ENCODE data around the gene CD52.

The CD52 gene

DNA sequence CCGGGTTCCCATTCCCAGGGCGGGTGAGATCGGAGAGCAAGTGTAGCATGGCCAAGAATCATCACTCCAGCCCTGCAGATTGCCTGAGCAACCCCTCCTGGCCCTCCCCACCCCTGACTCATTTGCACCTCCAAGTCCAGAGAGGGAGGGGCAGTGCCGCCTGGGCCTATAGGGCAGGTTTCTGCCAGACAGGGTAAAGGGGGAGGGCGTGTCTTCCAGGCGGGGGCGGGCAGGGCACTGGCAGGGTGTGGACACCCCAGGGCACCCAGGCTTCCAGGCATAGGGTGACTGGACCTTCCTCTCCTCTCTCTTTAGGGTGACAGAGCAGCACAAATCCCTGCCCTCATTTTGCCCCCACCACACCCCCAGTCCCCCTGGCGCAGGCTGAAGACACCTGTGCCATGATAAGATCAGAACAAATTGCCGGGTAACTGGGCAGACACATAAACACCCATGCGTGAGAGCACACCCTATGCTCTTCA lies 39.4 kb downstream of the CD52 start:
- DNase-seq, result no peak

DNA sequence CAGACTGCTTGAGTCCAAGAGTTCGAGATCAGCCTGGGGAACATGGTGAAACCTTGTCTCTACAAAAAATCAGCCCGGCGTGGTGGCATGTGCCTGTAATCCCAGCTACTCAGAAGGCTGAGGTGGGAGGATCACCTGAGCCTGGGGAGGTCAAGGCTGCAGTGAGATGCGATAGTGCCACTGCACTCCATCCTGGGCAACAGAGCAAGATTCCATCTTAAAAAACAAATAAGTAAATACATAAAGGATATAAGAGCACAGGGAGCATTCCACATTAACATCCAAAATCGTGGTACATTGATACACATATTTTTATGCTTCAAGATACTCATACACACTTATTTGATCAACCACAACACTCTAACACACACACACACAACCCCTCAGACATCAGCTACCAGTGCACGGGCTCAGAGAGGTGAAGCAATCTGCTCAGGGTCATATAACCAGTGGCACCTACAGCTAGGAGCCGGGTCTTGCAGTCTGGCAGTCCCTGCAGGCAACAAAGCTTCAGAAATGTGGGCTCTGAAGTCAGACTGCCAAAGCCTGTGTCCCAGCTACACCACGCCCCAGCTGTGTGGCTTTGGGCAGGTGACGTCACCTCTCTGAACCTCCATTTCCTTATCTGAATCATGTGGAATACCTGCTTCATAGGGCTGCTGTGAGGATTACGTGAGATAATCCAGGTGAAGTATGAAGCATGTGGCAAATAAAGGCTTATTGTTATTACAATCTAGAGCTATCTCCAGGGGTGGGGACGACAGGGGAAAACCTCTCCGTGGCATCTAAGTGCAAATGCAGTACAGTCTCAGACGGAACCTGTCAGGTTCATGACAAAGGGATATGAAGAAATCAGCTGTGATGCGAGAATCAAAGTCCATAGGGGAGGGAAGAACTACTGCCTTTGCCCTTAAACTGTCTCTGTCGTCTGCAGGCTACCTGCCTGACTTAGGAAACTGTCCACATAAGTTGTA lies 40.9 kb downstream of the CD52 start:
- peak; percentile 70 for DNase-seq

DNA sequence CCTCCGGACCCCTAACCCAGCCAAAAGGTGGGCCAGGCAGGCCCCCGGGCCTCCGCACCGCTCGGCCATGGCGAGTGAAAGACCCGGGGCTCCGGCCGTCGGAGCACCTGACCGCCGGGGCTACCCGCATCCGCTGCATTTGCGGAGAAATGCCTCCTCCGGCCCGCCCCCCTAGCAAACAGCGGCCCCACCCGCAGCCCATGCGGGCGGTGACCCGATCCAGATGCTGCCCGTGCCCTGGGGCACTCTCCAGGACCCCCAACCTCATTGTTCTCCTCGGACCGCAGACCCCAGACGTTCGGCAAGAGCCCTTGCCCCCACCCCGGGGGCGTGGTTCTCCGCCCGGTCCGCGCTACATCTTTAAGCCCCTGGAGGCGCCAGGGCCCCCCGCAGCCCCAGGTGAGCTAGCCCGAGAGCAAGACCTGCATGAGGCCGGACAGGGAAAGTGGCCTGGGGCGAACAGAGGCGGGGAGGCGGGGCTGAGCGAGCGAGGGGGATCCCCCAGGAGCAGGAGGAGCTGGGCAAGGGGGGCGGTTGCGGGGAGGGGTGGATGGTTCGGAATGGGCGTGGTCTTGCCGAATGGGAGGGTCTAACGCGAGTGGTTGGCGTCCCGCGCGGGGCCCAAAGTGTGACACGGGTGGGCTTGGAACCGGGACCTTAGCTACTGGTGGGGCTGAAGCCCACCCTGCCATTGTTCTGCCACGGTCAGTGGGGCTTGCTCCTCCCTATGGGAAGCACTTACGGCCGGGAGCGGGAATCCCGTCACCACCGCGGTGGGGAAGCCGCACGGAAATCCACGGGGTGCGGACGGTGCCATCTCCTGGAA lies 42.4 kb downstream of the CD52 start:
- DNase-seq, result peak; percentile 62

DNA sequence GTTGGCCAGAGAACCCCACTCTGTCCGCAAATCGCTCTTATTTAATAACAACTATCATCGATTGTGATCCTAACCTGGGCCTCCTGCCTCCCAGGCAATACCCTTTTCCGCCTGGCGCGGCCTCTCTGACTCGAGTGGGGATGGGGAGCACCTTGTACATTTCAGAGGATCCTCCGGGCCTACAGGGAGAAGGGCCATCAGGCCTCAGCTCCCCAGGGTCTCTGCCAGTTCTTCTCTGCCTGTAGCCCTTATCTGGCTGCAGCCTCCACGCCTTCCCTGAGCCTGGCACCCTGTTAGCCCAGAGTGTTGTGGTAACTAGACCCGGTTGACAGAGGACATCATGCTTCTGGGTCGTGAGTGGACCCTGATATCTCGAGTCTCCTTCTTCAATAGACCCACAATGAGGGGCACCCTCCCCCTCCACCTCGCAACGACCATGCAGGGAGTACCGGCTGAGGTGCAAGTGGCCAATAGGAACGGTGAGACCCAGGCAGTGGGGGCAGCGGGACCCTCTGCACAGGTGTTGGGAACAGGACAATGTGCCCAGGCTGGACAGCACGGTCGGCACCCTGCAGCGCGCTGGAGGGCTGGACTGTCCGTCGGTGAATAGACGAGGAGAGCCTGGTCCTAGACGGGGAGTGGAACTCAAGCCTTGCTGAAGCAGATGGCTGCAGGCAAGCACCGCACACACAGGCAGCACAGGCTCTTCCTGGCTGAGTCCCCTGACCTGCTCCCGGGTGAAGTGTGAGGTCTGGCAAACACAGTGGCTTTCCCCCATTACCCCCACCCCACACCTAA lies 43.2 kb downstream of the CD52 start:
- no peak for DNase-seq

DNA sequence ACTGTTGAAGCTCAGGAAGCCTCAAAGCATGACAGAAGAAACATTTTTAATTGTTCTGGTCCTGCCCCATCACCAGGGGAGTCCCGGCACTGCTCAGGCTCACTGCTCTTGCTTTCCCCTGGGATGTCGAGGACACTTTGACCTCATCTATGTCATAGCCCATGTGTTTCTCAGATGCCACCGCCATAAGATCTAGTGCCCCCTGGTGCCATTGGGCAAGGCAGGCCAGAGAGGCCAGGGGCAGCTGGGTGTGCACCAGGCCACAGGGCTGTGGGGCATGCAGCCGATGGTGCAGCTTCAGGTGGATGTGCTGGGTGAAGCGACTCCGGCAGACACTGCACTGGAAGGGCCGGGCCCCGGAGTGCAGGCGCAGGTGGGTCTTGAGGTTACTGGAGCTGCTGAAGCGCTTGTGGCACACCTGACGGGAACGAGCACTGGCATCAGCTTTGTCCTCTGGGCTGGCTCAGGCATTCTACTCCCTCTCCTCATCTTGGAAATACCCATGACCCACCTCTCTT lies 43.9 kb downstream of the CD52 start:
- DNase-seq, result no peak

DNA sequence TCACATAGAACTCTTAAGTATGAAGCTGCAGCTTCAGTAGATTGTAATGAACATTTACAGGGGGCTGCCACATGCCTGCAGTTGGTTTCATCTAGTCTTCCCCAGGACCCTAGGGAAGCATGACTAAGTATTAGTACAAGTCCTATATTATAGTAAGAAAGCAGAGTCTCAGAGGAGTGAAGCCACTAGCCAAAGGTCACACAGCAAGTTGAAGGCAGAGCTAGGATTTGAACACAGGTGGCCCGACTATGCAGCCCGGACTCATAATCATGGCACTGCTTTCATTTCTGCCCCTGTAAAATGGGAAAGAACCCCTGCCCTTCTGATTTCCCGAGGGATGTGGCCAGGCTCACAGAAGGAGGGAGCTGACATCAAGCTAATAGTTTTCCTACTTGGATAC lies 44.6 kb downstream of the CD52 start:
- DNase-seq, result no peak

DNA sequence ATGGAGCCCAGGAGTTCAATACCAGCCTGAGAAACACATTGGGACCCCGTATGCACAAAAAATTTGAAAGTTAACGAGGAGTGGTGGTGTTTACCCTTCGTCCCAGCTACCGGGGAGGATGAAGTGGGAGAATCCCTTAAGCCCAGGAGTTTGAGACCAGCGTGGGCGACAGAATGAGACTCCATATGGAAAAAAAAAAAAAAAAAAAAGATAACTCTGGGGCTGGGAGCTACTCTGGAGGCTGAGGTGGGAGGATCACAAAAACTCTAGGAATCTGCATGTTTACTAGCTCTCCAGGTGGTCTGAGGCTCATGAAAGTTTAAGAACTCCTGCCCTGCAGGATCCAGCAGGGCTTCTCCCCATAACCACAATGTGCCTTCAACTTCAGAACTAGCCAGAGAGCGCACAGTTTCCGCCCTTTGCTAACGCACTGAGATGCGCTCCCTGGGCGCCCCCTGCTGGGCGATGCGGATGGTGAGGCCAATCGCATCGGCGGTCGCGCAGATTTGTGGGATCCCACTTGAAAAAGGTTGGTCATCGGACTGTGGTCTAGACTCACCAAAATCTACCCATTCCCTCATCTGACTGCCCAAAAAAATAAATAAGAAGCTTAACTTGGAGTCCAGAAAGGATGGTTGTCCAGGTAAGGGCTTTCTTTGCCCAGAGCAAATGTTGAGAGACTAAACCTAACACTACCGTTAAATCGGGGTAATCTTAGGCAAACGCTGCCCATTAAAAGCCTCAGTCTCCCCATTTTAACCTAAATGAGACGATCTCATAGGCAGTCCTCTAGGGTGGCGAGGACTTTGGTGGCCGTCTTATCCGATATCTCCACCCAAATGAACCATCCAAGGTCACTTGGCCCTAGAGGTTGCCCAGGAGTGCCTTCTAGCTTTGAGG lies 46.0 kb downstream of the CD52 start:
- peak; percentile 79 for DNase-seq

DNA sequence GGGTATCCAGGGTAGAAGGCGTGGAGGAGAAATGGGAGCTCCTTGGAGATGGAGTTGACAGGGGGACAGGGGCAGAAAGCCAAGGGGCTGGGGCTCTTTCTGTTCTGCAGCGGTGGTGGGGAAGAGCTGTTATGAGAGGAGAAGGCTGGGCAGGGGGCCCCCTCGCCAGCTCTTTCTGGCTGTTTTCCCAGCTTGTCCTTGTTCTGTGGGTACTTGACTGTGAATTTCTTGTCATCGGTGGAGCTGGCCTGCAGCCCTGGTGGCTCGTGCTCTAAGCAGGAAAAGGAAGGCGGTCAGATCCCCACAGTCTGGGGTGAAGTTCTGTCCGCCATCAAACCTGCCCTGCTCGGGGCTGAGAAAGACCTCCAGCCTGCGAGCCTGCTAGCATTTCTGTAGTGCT lies 47.2 kb downstream of the CD52 start:
- no peak for DNase-seq

DNA sequence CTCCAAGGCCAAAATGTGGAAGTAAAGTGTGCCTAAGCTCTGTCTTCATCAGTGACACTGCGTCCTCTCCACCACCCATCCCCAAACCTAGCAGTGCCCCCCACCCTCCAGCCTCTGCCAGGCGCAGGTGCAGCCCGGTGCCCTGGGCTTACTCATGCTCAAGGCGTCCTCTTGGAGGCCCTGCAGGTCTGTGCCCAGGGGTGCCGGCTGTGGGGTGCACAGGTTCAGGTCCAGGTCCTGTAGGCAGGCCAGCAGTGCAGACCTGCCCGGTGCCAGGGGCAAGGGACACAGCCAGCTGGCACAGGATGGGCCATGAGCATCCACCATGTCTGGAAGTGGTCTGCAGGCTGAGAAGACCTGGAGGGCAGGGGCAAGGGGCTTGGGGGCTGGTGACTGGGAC lies 49.7 kb downstream of the CD52 start:
- DNase-seq, result no peak

DNA sequence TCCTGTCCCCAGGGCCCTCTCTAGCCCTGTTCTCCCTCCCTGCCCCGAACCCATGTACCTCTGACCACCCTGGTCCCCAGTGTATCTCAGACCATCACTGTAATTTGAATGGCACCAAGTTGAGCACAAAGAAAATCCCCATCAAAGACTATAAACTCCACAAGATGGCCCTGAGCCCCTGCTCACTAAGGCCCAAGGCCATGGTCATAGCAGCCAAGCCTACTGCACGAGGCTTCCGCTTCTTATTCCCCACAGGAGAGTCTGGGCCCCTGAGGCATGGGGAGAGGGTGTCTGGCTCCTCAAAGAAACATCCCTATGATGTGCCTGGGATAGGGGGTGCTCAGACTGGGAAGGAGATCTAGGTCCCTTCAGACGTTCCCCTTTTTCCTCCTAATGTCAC lies 50.2 kb downstream of the CD52 start:
- no peak for DNase-seq

DNA sequence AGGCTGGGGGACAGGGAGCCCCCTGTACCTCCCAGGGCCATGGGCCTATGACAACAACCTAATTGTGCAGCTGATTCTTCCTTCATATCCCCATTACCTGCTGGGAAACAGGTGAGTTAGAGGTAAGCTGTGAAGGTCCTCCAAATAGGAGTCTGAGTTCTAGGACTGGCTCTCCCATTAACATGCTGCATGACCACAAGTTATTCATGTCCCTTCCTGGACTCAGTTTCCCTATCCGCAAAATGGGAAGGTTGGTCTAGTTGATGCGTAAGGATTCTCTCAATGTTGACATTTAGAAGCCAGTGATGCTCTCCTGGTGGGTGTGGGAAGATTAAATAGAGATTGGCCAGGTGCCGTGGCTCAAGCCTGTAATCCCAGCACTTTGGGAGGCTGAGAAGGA lies 50.7 kb downstream of the CD52 start:
- DNase-seq, result no peak

Data from CD4-positive, alpha-beta T cell treated with Interleukin-15 for 1 hour (primary cell).